ENCODE data around the gene GAL3ST2. TPM values are rescaled to one million over a fixed set of nuclear protein-coding genes. Genes with fewer than 3 reads are reported as not detected.

Gene GAL3ST2
- total RNA-seq, 4 donors from 2014 or later, result 50.8 to 364 (median 76.0) TPM

GRCh38 chr2:241734467-241735208 is 42.0 kb upstream of the GAL3ST2 start, which contains the start of gene D2HGDH:
D2HGDH (plus strand) TSS chr2:241734630; CDS start chr2:241735225, 595 bp downstream.
- Histone ChIP-seq H3K27me3 (no peaks in the 10 kb centered on the region), H3K36me3 (no peaks in the 10 kb centered on the region), H3K9me3 (no peaks in the 10 kb centered on the region), H3K4me3 (peak within 1 kb of the TSS; percentile 73 to 91 (median 76)), H3K4me1 (peaks cover 3 to 15% (median 13%) of the 10 kb centered on the region in 4 donors), H3K27ac (peak within 1 kb of the TSS; percentile 94 to 97 (median 96))
- DNase-seq, result peak; percentile 97
- peak in 2 of 3 donors; percentile 72 to 85 for TF ChIP-seq POLR2AphosphoS5 (IDR thresholded peaks at IDR 0.05)
- TF ChIP-seq CTCF (IDR thresholded peaks at IDR 0.05), result no peak
- no peak for TF ChIP-seq EP300 (IDR thresholded peaks at IDR 0.05; ENCODE audit: low read depth)
- peak; percentile 28 for TF ChIP-seq POLR2A (IDR thresholded peaks at IDR 0.05)
- WGBS, 2 donors (ENCODE audit: low coverage in 1 of 2), result 1% methylated on average over 47 of the region's 98 CpGs; no CpG with 5 or more reads in 1 of the 2 donors
- intact Hi-C loops (cut with DNase I; ENCODE audit: low total_unique reads) (no loop called here), in situ Hi-C loops (cut with MboI; ENCODE audit: low pct_ligation_motif_present in 1 of 4, low pct_unique_long_range_greater_than_20kb in 1 of 4, low sequenced_read_pairs in 3 of 4) (no loop called here)

- Histone ChIP-seq H3K4me3 (peak overlapping the region in 2 of 4 donors; percentile 77 to 91), H3K4me1 (peaks cover 3 to 15% (median 13%) of the 10 kb centered on the region in 4 donors), H3K27ac (peak overlapping the region in 3 of 4 donors; percentile 94 to 97 (median 95)), H3K27me3 (no peaks in the 10 kb centered on the region), H3K9me3 (no peaks in the 10 kb centered on the region), H3K36me3 (no peaks in the 10 kb centered on the region)
- TF ChIP-seq POLR2A (IDR thresholded peaks at IDR 0.05) (no peak), CTCF (IDR thresholded peaks at IDR 0.05) (no peak), POLR2AphosphoS5 (IDR thresholded peaks at IDR 0.05) (no peak), EP300 (IDR thresholded peaks at IDR 0.05; ENCODE audit: low read depth) (no peak)
- 75 to 83% methylated on average over 1 to 3 of the region's 3 CpGs for WGBS, 2 donors (ENCODE audit: low coverage in 1 of 2)
- intact Hi-C loops (cut with DNase I; ENCODE audit: low total_unique reads), result no loop called here
- no peak for DNase-seq
- in situ Hi-C loops (cut with MboI; ENCODE audit: low pct_ligation_motif_present in 1 of 4, low pct_unique_long_range_greater_than_20kb in 1 of 4, low sequenced_read_pairs in 3 of 4), result no loop called here
Measured at GRCh38 chr2:241736111-241736510, 40.5 kb upstream of the GAL3ST2 start.

GRCh38 chr2:241738040-241738686 is 38.5 kb upstream of the GAL3ST2 start:
- intact Hi-C loops (cut with DNase I; ENCODE audit: low total_unique reads), result no loop called here
- in situ Hi-C loops (cut with MboI; ENCODE audit: low pct_ligation_motif_present in 1 of 4, low pct_unique_long_range_greater_than_20kb in 1 of 4, low sequenced_read_pairs in 3 of 4), result no loop called here
- DNase-seq, result no peak
- WGBS, 2 donors (ENCODE audit: low coverage in 1 of 2), result 91% methylated on average over 17 of the region's 17 CpGs; no CpG with 5 or more reads in 1 of the 2 donors
- Histone ChIP-seq H3K27ac (no peak overlapping the region), H3K4me1 (peaks cover 3 to 15% (median 13%) of the 10 kb centered on the region in 4 donors), H3K9me3 (no peaks in the 10 kb centered on the region), H3K36me3 (no peaks in the 10 kb centered on the region), H3K4me3 (no peak overlapping the region), H3K27me3 (no peaks in the 10 kb centered on the region)
- no peak for TF ChIP-seq POLR2A (IDR thresholded peaks at IDR 0.05)
- TF ChIP-seq EP300 (IDR thresholded peaks at IDR 0.05; ENCODE audit: low read depth), result no peak
- TF ChIP-seq CTCF (IDR thresholded peaks at IDR 0.05), result no peak
- no peak for TF ChIP-seq POLR2AphosphoS5 (IDR thresholded peaks at IDR 0.05)

GRCh38 chr2:241739177-241739576 is 37.4 kb upstream of the GAL3ST2 start:
- H3K27me3 ChIP-seq, result no peaks in the 10 kb centered on the region
- 60 to 92% methylated on average over 1 to 15 of the region's 15 CpGs for WGBS, 2 donors (ENCODE audit: low coverage in 1 of 2)
- H3K4me3 ChIP-seq, result no peak overlapping the region
- DNase-seq, result no peak
- no peak overlapping the region for H3K27ac ChIP-seq
- H3K36me3 ChIP-seq, result peaks cover 0 to 6% (median 0%) of the 10 kb centered on the region in 4 donors
- no peaks in the 10 kb centered on the region for H3K9me3 ChIP-seq
- TF ChIP-seq CTCF (IDR thresholded peaks at IDR 0.05) (no peak), POLR2A (IDR thresholded peaks at IDR 0.05) (no peak), POLR2AphosphoS5 (IDR thresholded peaks at IDR 0.05) (no peak), EP300 (IDR thresholded peaks at IDR 0.05; ENCODE audit: low read depth) (no peak)
- in situ Hi-C loops (cut with MboI; ENCODE audit: low pct_ligation_motif_present in 1 of 4, low pct_unique_long_range_greater_than_20kb in 1 of 4, low sequenced_read_pairs in 3 of 4), result no loop called here
- peaks cover 0 to 10% (median 8%) of the 10 kb centered on the region in 4 donors for H3K4me1 ChIP-seq
- intact Hi-C loops (cut with DNase I; ENCODE audit: low total_unique reads), result no loop called here
